Testis (tissue), 2 donors: ENCODE results near the gene POGLUT3.

Experiments used
- CTCF ChIP-seq, 3 experiments: fragments of 450-650 bp in 2 of 3; fragments of 200-600 bp in 1 of 3; sonication (generic) in 1 of 3; IDR thresholded peaks; one replicate each; pipeline ENCODE4 v1.5.1; 2016 to 2019; ENCODE audit warnings: antibody characterized with exemption in 3 of 3, mild to moderate bottlenecking in 2 of 3, moderate library complexity in 1 of 3
- POLR2A ChIP-seq: fragments of 450-650 bp; IDR thresholded peaks from one replicate; pipeline ENCODE4 v1.6.1; 2017; ENCODE audit warnings: antibody characterized with exemption, mild to moderate bottlenecking, moderate library complexity

DNA sequence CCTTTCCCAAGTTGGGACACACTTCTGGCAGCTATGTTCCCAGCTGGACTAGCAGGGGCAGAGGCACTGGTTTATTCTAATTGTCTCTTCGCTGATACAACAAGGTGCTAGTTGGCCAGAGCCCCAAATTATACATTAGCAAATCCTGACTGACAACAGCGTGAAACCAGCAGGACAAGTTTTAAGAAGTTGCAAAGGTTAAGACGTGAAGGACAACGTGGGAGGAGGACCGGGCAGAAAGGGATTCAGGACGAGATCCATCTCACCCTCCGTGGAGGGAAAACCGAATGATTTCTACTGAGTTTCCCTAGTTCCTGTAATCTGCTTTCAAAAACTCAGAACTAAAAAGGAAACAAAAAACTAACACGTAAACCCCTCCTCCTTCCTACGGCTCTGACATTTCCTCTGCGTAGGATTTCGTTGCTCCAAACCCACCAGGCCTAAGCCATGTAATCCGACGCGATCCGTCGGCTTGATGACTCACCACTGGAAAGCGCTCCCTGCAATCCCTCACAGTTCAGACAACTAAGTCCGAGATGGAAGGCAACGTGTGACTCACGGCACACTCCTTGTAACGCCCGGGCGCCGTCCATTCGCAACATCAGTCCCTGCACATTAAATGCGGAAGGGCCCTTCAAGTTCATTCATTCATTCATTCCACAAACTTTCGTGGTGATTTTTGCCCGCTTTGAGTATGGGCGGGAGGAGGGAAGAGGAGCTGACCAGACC, 703 bp downstream of the POGLUT3 start:
- TF ChIP-seq CTCF (IDR thresholded peaks at IDR 0.05) (no peak), POLR2A (no peak)
